Keratinocyte (primary cell): ENCODE data around the gene OR2F1. TPM values are rescaled to one million over a fixed set of nuclear protein-coding genes. Genes with fewer than 3 reads are reported as not detected.

Experiments used
- DNase-seq: peaks from one replicate; pipeline ENCODE4 v3.0.0-alpha.2; 2011; ENCODE audit warnings: low read depth, missing footprints, low spot score
- FAIRE-seq: peaks from 2 replicates; lab custom pipeline; 2011; peaks lifted over from hg19 to GRCh38; lab: Jason Lieb, UNC
- H2AFZ ChIP-seq: 2 replicates; pipeline ENCODE4 v1.6.0; 2012; ENCODE audit warnings: low read length, control low read depth, inconsistent platforms; ENCODE audit not compliant: control insufficient read depth
- H3K27ac ChIP-seq: 2 replicates; pipeline ENCODE4 v1.5.1; 2011; ENCODE audit warnings: low read length; ENCODE audit not compliant: control insufficient read depth, insufficient read depth
- H3K27me3 ChIP-seq: 3 replicates; pipeline ENCODE4 v1.6.0; 2011; ENCODE audit warnings: low read length; ENCODE audit not compliant: control insufficient read depth, insufficient read depth; ENCODE audit errors: extremely low read depth
- H3K36me3 ChIP-seq, 2 experiments: 2 replicates in 1 of 2; 3 replicates in 1 of 2; pipeline ENCODE4 v1.5.1; 2011; ENCODE audit warnings: low read length in 2 of 2, mild to moderate bottlenecking in 1 of 2; ENCODE audit not compliant: control insufficient read depth in 2 of 2, insufficient read depth in 2 of 2; ENCODE audit errors: extremely low read depth in 1 of 2
- H3K4me1 ChIP-seq: 3 replicates; pipeline ENCODE4 v1.5.1; 2011; ENCODE audit warnings: low read length; ENCODE audit not compliant: control insufficient read depth, insufficient read depth; ENCODE audit errors: extremely low read depth
- H3K4me2 ChIP-seq: 3 replicates; pipeline ENCODE4 v1.6.0; 2011; ENCODE audit warnings: low read depth, low read length; ENCODE audit not compliant: control insufficient read depth, insufficient read depth; ENCODE audit errors: extremely low read depth
- H3K4me3 ChIP-seq, 3 experiments: fragments of 200-600 bp in 1 of 3; sonication (generic) in 1 of 3; 2 replicates in 2 of 3; 3 replicates in 1 of 3; pipeline ENCODE4 v1.5.1; 2011 to 2016; ENCODE audit warnings: low read length in 3 of 3, mild to moderate bottlenecking in 3 of 3, control low read depth in 2 of 3, inconsistent platforms in 1 of 3, low read depth in 1 of 3, mixed read lengths in 1 of 3, mixed run types in 1 of 3, moderate library complexity in 1 of 3; ENCODE audit not compliant: control insufficient read depth in 2 of 3, insufficient read depth in 2 of 3; ENCODE audit errors: extremely low read depth in 1 of 3
- H3K79me2 ChIP-seq: 2 replicates; pipeline ENCODE4 v1.6.0; 2012; ENCODE audit warnings: low read length; ENCODE audit not compliant: control insufficient read depth, insufficient read depth
- H3K9ac ChIP-seq: 3 replicates; pipeline ENCODE4 v1.6.0; 2011; ENCODE audit warnings: low read length; ENCODE audit not compliant: control insufficient read depth, insufficient read depth; ENCODE audit errors: extremely low read depth
- H3K9me1 ChIP-seq: 3 replicates; pipeline ENCODE4 v1.6.0; 2011; ENCODE audit warnings: low read length; ENCODE audit not compliant: control insufficient read depth, insufficient read depth; ENCODE audit errors: extremely low read depth
- H3K9me3 ChIP-seq: 2 replicates; pipeline ENCODE4 v1.5.1; 2012; ENCODE audit warnings: low read depth, low read length; ENCODE audit not compliant: control insufficient read depth
- H4K20me1 ChIP-seq: 3 replicates; pipeline ENCODE4 v1.6.0; 2011; ENCODE audit warnings: low read length; ENCODE audit not compliant: control insufficient read depth, insufficient read depth; ENCODE audit errors: extremely low read depth
- CTCF ChIP-seq, 3 experiments: IDR thresholded peaks in 1 of 3; conservative IDR thresholded peaks in 1 of 3; optimal IDR thresholded peaks in 1 of 3; 2 replicates in 2 of 3; 3 replicates in 1 of 3; pipeline versions ENCODE3 to v1.5.1; 2011; ENCODE audit warnings: low read length in 3 of 3, mild to moderate bottlenecking in 3 of 3, moderate library complexity in 2 of 3, control low read depth in 1 of 3, inconsistent platforms in 1 of 3; ENCODE audit not compliant: insufficient read depth in 2 of 3; ENCODE audit errors: extremely low read depth in 1 of 3
- EZH2 ChIP-seq: IDR thresholded peaks from one replicate; pipeline ENCODE4 v1.6.1; 2012; ENCODE audit warnings: inconsistent platforms, mild to moderate bottlenecking, low read length, moderate library complexity
- dilution Hi-C: fragments of 300-500 bp; cut with MboI; formaldehyde crosslinking; loops from one replicate; pipeline ENCODE4 v1.7.0; 2020; ENCODE audit warnings: low sequenced_read_pairs; ENCODE audit not compliant: extremely low pct_ligation_motif_present
- polyA plus RNA-seq, 5 experiments: library from polyadenylated mRNA; depleted of rRNA in 3 of 5; stranded (reverse) in 3 of 5; stranded (forward) in 1 of 5; unstranded in 1 of 5; fragments of >200 nt; gene quantifications; 1 replicate in 1 of 5; 2 replicates in 3 of 5; 3 replicates in 1 of 5; pipeline versions ENCODE4 v1.2.1 to v1.2.3, GENCODE V29; 2011 to 2012; ENCODE audit warnings: missing spikeins in 2 of 5, low read depth in 1 of 5, low replicate concordance in 1 of 5

OR2F1 gene
- polyA plus RNA-seq, 1 donor (not counting 4 experiments of a cell fraction or from before 2014, with no cell fraction given): not detected

GRCh38 chr7:143908120-143908519 is 46.5 kb upstream of the OR2F1 start:
- no peak overlapping the region for H2AFZ ChIP-seq
- H3K9me3 ChIP-seq: no peaks in the 10 kb centered on the region
- no peak overlapping the region for H3K4me3 ChIP-seq
- no peaks in the 10 kb centered on the region for H3K4me1 ChIP-seq
- FAIRE-seq: no peak
- no peaks in the 10 kb centered on the region for H3K9me1 ChIP-seq
- H3K79me2 ChIP-seq: no peaks in the 10 kb centered on the region
- TF ChIP-seq CTCF (optimal IDR thresholded peaks at IDR 0.05 in 1 of 3, IDR thresholded peaks at IDR 0.05 in 1 of 3, conservative IDR thresholded peaks at IDR 0.05 in 1 of 3; ENCODE audit: extremely low read depth in 1 of 3, insufficient read depth in 2 of 3, low read length in 3 of 3) (no peak), EZH2 (no peak)
- H3K9ac ChIP-seq: no peak overlapping the region
- H4K20me1 ChIP-seq: no peaks in the 10 kb centered on the region
- no peaks in the 10 kb centered on the region for H3K36me3 ChIP-seq
- dilution Hi-C loops: no loop called here
- no peak for DNase-seq
- H3K27ac ChIP-seq: no peak overlapping the region
- H3K4me2 ChIP-seq: no peak overlapping the region
- H3K27me3 ChIP-seq: no peaks in the 10 kb centered on the region

GRCh38 chr7:143909863-143910262 is 44.8 kb upstream of the OR2F1 start:
- Histone ChIP-seq H3K27ac (no peak overlapping the region), H3K4me3 (no peak overlapping the region), H3K4me1 (no peaks in the 10 kb centered on the region), H3K9me1 (no peaks in the 10 kb centered on the region), H3K9ac (no peak overlapping the region), H3K79me2 (no peaks in the 10 kb centered on the region), H3K4me2 (no peak overlapping the region), H3K27me3 (no peaks in the 10 kb centered on the region), H3K9me3 (no peaks in the 10 kb centered on the region), H3K36me3 (no peaks in the 10 kb centered on the region), H4K20me1 (no peaks in the 10 kb centered on the region), H2AFZ (no peak overlapping the region)
- FAIRE-seq (no peak), DNase-seq (no peak)
- dilution Hi-C loops: no loop called here
- no peak for TF ChIP-seq CTCF (optimal IDR thresholded peaks at IDR 0.05 in 1 of 3, IDR thresholded peaks at IDR 0.05 in 1 of 3, conservative IDR thresholded peaks at IDR 0.05 in 1 of 3; ENCODE audit: extremely low read depth in 1 of 3, insufficient read depth in 2 of 3, low read length in 3 of 3)
- TF ChIP-seq EZH2: no peak
